ENCODE results near the gene PIGS.

Gene PIGS

DNA sequence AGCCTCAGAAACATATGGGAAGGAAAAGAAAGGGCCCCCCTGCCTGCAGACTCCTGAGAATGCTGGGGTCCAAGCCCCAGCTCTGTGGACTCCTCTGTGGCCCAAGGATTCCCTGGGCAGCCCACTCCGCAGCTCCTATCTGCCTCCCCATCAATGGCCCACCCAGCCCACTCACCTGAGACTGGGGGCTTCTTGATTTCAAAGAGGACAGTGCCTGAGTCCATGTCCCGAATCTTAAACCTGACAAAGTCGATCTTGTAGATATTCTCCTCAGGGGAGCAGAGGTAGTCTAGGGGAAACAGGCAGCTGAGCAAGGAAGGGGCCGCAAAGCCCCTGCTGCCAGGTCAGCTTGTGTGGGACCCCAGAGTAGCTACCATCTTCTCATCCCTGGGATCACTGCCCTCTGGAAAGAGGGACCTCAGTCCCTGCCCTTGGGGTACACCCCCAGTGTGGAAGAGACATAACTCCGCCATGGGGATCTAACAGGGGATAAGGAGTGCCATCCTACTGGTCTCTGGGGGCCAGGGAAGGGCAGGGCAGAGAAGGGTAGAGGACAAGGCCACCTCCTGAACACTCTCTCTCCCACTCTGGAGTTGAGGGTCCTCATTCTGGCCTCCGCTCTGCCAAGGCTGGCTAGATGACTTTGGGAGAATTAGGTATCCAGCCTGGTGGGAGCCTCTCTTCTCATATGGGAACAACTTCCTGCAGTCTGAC is 22.8 kb downstream of the PIGS start:
- TF ChIP-seq CTCF (conservative IDR thresholded peaks at IDR 0.05; ENCODE audit: control insufficient read depth, insufficient read depth, low read depth, low read length): no peak

DNA sequence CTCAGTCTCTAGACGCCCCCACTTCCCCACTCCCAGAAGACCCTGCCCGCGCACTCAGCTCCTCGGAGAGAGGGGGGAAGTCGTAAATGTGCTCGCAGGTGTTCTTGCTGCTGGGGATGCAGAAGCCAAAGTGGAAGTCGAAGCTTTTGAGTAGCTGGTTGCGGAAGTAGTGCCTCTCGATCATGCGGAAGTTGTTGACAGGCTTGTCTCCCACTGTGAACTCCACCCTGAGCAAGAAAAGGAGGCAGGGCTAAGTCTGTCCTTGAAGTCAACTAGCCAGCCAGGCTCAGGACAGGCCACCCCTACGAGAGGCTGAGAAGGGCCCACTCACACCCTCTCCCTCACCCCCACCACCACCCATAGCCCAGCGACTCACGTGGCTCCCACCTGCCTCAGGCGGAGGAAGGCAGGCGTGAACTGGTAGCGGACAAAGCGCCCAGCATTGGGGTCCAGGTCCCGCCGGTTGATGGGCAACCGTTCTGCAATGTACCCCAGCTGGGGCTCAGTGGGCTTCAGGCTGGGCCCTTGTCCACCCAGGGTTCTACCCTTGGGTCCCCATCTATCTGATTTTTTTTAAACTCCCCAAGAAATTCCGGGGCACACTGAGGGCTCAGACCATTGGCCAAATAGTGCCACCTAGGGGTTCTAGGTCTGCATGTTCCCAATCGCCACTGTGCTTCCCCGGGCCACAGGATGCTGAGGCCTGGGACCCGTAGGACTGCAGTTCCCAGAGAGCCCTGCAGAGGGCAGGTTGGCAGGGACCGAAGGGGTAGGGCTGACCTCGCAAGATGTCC is 23.5 kb downstream of the PIGS start:
- no peak overlapping the region for H3K4me3 ChIP-seq (ENCODE audit: control insufficient read depth, low read depth, low read length)
- peak; percentile 69 for DNase-seq (ENCODE audit: low read depth)
- TF ChIP-seq CTCF (conservative IDR thresholded peaks at IDR 0.05; ENCODE audit: control insufficient read depth, insufficient read depth, low read depth, low read length): peak; percentile 88

More for the DNA sequence above, 22.8 kb downstream of the PIGS start:
- DNase-seq (ENCODE audit: low read depth): no peak
- H3K4me3 ChIP-seq (ENCODE audit: control insufficient read depth, low read depth, low read length): no peak overlapping the region

DNA sequence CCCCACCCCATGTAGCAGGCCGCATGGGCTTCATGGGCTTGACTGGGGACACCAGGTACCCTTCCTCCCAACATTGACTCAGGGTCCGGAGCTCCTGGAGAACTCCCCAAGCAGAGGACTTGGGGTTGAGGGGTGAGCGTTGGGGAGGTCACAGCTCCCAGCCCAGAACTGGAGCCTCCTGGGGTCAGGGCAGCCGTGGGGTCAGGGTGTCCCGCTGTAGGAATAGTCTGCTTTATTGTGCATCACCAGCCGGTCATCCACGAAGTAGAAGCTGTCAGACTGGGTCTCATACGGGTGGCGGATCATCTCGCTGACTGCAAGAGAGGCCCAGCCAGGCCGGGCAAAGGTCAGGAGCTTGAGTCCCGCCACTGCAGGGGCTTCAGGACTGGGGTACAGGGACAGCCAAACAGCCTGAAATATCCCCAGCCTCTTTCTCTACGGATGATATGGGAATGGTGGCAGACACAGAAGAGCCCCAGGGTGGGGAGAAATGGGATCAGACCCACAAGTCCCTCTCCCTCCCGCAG is 24.2 kb downstream of the PIGS start:
- no peak for TF ChIP-seq CTCF (conservative IDR thresholded peaks at IDR 0.05; ENCODE audit: control insufficient read depth, insufficient read depth, low read depth, low read length)
- DNase-seq (ENCODE audit: low read depth): no peak
- H3K4me3 ChIP-seq (ENCODE audit: control insufficient read depth, low read depth, low read length): no peak overlapping the region

GRCh38 chr17:28545787-28546415 is 25.4 kb downstream of the PIGS start:
- DNase-seq (ENCODE audit: low read depth): no peak
- H3K4me3 ChIP-seq (ENCODE audit: control insufficient read depth, low read depth, low read length): no peak overlapping the region
- TF ChIP-seq CTCF (conservative IDR thresholded peaks at IDR 0.05; ENCODE audit: control insufficient read depth, insufficient read depth, low read depth, low read length): no peak

DNA sequence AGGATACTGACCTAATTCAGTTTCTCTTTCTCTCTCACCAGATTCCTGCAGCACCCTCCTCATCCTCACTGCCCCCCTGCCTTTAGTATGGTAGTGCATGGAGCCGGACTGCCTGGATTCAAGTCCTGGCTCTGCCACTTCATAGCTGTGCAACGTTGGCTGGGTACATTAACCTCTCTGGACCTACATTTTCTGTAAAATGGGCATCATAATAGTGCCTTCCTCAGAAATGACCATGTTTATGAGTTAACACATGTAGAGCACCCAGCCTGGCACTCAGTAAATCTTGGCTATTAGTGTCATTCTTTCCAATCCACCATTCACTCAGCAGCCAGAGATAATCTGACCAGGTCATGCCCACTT is 26.2 kb downstream of the PIGS start:
- no peak overlapping the region for H3K4me3 ChIP-seq (ENCODE audit: control insufficient read depth, low read depth, low read length)
- DNase-seq (ENCODE audit: low read depth): no peak
- no peak for TF ChIP-seq CTCF (conservative IDR thresholded peaks at IDR 0.05; ENCODE audit: control insufficient read depth, insufficient read depth, low read depth, low read length)

- TF ChIP-seq CTCF (conservative IDR thresholded peaks at IDR 0.05; ENCODE audit: control insufficient read depth, insufficient read depth, low read depth, low read length): no peak
- H3K4me3 ChIP-seq (ENCODE audit: control insufficient read depth, low read depth, low read length): no peak overlapping the region
- no peak for DNase-seq (ENCODE audit: low read depth)
Observed at GRCh38 chr17:28544402-28545140, 26.8 kb downstream of the PIGS start.

Measured in fibroblast of mammary gland (primary cell).